HCT116 (cell line): ENCODE data around the gene PHYKPL. TPM values are rescaled to one million over a fixed set of nuclear protein-coding genes. Genes with fewer than 3 reads are reported as not detected.

Experiments
- ATAC-seq: fragments of 200-7000 bp; cut with Tn5 transposase; 2 replicates; pipeline ENCODE4 v1.9.1; 2020; ENCODE audit warnings: mild to moderate bottlenecking, moderate library complexity
- BruUV-seq: library from RNA; stranded (reverse); fragments of 400-500 nt; replicated peaks from 2 replicates; lab custom pipeline; 2021; lab: Mats Ljungman, UMichigan
- CTCF ChIA-PET: fragments of 300-600 bp; sonication (Branson Sonifier 250); formaldehyde crosslinking; loops from one replicate; lab custom pipeline; 2021; ENCODE audit warnings: antibody characterized with exemption; lab: Charles Lee
- POLR2A ChIA-PET: fragments of 300-600, 350-600 bp; sonication (Branson Sonifier 250); formaldehyde crosslinking; loops from one replicate; lab custom pipeline; 2021; ENCODE audit warnings: antibody characterized with exemption; lab: Charles Lee
- RAD21 ChIA-PET, 2 experiments: fragments of 300-600 bp; sonication (Branson Sonifier 250); formaldehyde crosslinking; loops; one replicate each; lab custom pipeline; 2023; ENCODE audit warnings: low total read pairs in 2 of 2; ENCODE audit not compliant: uncharacterized antibody in 2 of 2, unreplicated experiment in 2 of 2, low non-redundant PET in 1 of 2; lab: Charles Lee
- DNase-seq: peaks from one replicate; pipeline ENCODE4 v3.0.0-alpha.2; 2010; ENCODE audit warnings: low read depth, low spot score
- H2AFZ ChIP-seq: fragments of 200-600 bp; shearing (Covaris generic), sonication (generic); 2 replicates; pipeline ENCODE4 v1.6.1; 2017; ENCODE audit warnings: low read depth, mixed run types, mixed read lengths, antibody characterized with exemption, low read length; ENCODE audit not compliant: poor library complexity, severe bottlenecking
- H3K27ac ChIP-seq: 2 replicates; pipeline ENCODE4 v1.5.1; 2012; ENCODE audit warnings: low read depth, low read length
- H3K27me3 ChIP-seq: fragments of 200-600 bp; sonication (generic); 2 replicates; pipeline ENCODE4 v1.6.1; 2016; ENCODE audit warnings: mixed run types, low read length, mixed read lengths; ENCODE audit not compliant: insufficient read depth
- H3K36me3 ChIP-seq, 2 experiments: fragments of 200-500 bp in 1 of 2; fragments of 200-600 bp in 1 of 2; sonication (Bioruptor generic) in 1 of 2; sonication (generic) in 1 of 2; 2 replicates each; pipeline versions ENCODE4 v1.5.1 to v1.6.1; 2014 to 2016; ENCODE audit warnings: low read length in 2 of 2, inconsistent platforms in 1 of 2, mixed read lengths in 1 of 2, mixed run types in 1 of 2; ENCODE audit not compliant: insufficient read depth in 2 of 2, control insufficient read depth in 1 of 2
- H3K4me1 ChIP-seq, 2 experiments: fragments of 200-600 bp in 1 of 2; sonication (generic) in 1 of 2; 2 replicates each; pipeline versions ENCODE4 v1.5.1 to v1.6.1; 2012 to 2017; ENCODE audit warnings: low read length in 2 of 2, inconsistent platforms in 1 of 2, mild to moderate bottlenecking in 1 of 2, mixed read lengths in 1 of 2, mixed run types in 1 of 2, moderate library complexity in 1 of 2; ENCODE audit not compliant: insufficient read depth in 2 of 2, control insufficient read depth in 1 of 2
- H3K4me2 ChIP-seq: fragments of 200-600 bp; sonication (generic); 2 replicates; pipeline ENCODE4 v1.6.1; 2017; ENCODE audit warnings: mixed run types, low read length, mixed read lengths
- H3K4me3 ChIP-seq, 2 experiments: fragments of 200-600 bp in 1 of 2; sonication (generic) in 1 of 2; replicated peaks in 1 of 2; 2 replicates each; pipeline ENCODE4 v1.5.1; 2011 to 2016; ENCODE audit warnings: low read length in 2 of 2, control low read depth in 1 of 2, low read depth in 1 of 2, mild to moderate bottlenecking in 1 of 2, mixed read lengths in 1 of 2, mixed run types in 1 of 2
- H3K79me2 ChIP-seq: fragments of 200-600 bp; sonication (generic); 2 replicates; pipeline ENCODE4 v1.6.1; 2017; ENCODE audit warnings: mild to moderate bottlenecking, mixed run types, low read length, moderate library complexity, mixed read lengths; ENCODE audit not compliant: insufficient read depth
- H3K9ac ChIP-seq: fragments of 200-600 bp; sonication (generic); 2 replicates; pipeline ENCODE4 v1.6.1; 2016; ENCODE audit warnings: low read length, mixed read lengths
- H3K9me2 ChIP-seq: fragments of 200-600 bp; sonication (generic), shearing (Covaris generic); 2 replicates; pipeline ENCODE4 v1.6.1; 2017; ENCODE audit warnings: mixed run types, mild to moderate bottlenecking, moderate library complexity; ENCODE audit not compliant: insufficient read depth
- H3K9me3 ChIP-seq, 2 experiments: fragments of 200-500 bp in 1 of 2; fragments of 200-600 bp in 1 of 2; sonication (Bioruptor generic) in 1 of 2; sonication (generic) in 1 of 2; 2 replicates each; pipeline ENCODE4 v1.6.1; 2014 to 2017; ENCODE audit warnings: low read length in 2 of 2, mixed read lengths in 2 of 2, inconsistent platforms in 1 of 2, low read depth in 1 of 2, mild to moderate bottlenecking in 1 of 2, mixed run types in 1 of 2, moderate library complexity in 1 of 2; ENCODE audit not compliant: control insufficient read depth in 1 of 2, insufficient read depth in 1 of 2
- H4K20me1 ChIP-seq: fragments of 200-600 bp; sonication (generic), shearing (Covaris generic); 2 replicates; pipeline ENCODE4 v1.6.1; 2017; ENCODE audit warnings: mixed run types, mild to moderate bottlenecking, moderate library complexity; ENCODE audit not compliant: insufficient read depth
- CBX3 ChIP-seq: IDR thresholded peaks from 2 replicates; pipeline ENCODE4 v1.6.1; 2012; ENCODE audit warnings: low read depth
- CEBPB ChIP-seq: IDR thresholded peaks from 2 replicates; pipeline ENCODE4 v1.6.1; 2012; ENCODE audit warnings: low read depth
- CTCF ChIP-seq, 3 experiments: fragments of 200-600 bp in 1 of 3; sonication (generic) in 1 of 3; IDR thresholded peaks in 2 of 3; conservative IDR thresholded peaks in 1 of 3; 2 replicates each; pipeline ENCODE4 v1.5.1; 2012 to 2017; ENCODE audit warnings: low read depth in 2 of 3, low read length in 2 of 3, antibody characterized with exemption in 1 of 3, borderline replicate concordance in 1 of 3, control low read depth in 1 of 3, mild to moderate bottlenecking in 1 of 3, mixed read lengths in 1 of 3, mixed run types in 1 of 3, moderate library complexity in 1 of 3; ENCODE audit not compliant: insufficient read depth in 1 of 3
- EGR1 ChIP-seq: IDR thresholded peaks from 2 replicates; pipeline ENCODE4 v1.6.1; 2012; ENCODE audit warnings: low read depth
- POLR2A ChIP-seq: IDR thresholded peaks from 2 replicates; pipeline ENCODE4 v1.7.0; 2011; ENCODE audit warnings: borderline replicate concordance; ENCODE audit not compliant: insufficient read depth, insufficient read length; ENCODE audit errors: extremely low read depth
- POLR2AphosphoS5 ChIP-seq: IDR thresholded peaks from 2 replicates; pipeline ENCODE4 v1.6.1; 2011; ENCODE audit warnings: mild to moderate bottlenecking, low read depth, low read length, moderate library complexity
- RAD21 ChIP-seq: IDR thresholded peaks from 2 replicates; pipeline ENCODE4 v1.6.1; 2012; ENCODE audit warnings: low read depth, mild to moderate bottlenecking
- YY1 ChIP-seq: IDR thresholded peaks from 2 replicates; pipeline ENCODE4 v1.6.1; 2011; ENCODE audit warnings: low read length, low read depth, moderate library complexity, mild to moderate bottlenecking; ENCODE audit not compliant: insufficient replicate concordance; ENCODE audit errors: extremely low read depth
- ZFX ChIP-seq: fragments of 450-650 bp; IDR thresholded peaks from 2 replicates; pipeline ENCODE4 v1.6.1; 2017
- ZNF274 ChIP-seq: fragments of 200-500 bp; sonication (Bioruptor generic); IDR thresholded peaks from 2 replicates; pipeline ENCODE4 v1.6.1; 2014; ENCODE audit warnings: mild to moderate bottlenecking, low read depth, low read length, inconsistent platforms
- intact Hi-C: fragments of 100-400 bp; cut with micrococcal nuclease; formaldehyde crosslinking; loops from 2 replicates; pipeline ENCODE4 v1.10.0; 2022
- total RNA-seq: library from RNA; stranded (reverse); gene quantifications from one replicate; pipeline ENCODE4 v1.2.1, GENCODE V29; 2021; ENCODE audit not compliant: unreplicated experiment

PHYKPL gene
- total RNA-seq, 1 experiment from 2014 or later, result 57.8 TPM

GRCh38 chr5:178207917-178208280, 24.7 kb downstream of the PHYKPL start (continued):
- TF ChIP-seq POLR2A, result no peak
- TF ChIP-seq CEBPB, result no peak
- TF ChIP-seq ZFX, result no peak
- TF ChIP-seq ZNF274, result no peak
- TF ChIP-seq CTCF (IDR thresholded peaks at IDR 0.05 in 2 of 3, conservative IDR thresholded peaks at IDR 0.05 in 1 of 3; ENCODE audit: borderline replicate concordance in 1 of 3, insufficient read depth in 1 of 3, low read depth in 2 of 3, low read length in 2 of 3), result no peak
- TF ChIP-seq CBX3, result no peak

GRCh38 chr5:178207183-178207916, 25.3 kb downstream of the PHYKPL start:
- ChIA-PET CTCF (interaction anchor here (2.4 kb wide), 1 partner anchor 10 kb away, joined by 6 read pairs; no protein-coding TSS in a partner anchor), RAD21 (no interaction called here), POLR2A (interaction anchor here (1.2 kb wide), 1 partner anchor 10 kb away, joined by 3 read pairs; no protein-coding TSS in a partner anchor)
- Histone ChIP-seq H3K9me3 (no peaks in the 10 kb centered on the region), H3K27ac (peak overlapping the region; percentile 97; the same call in 1 of the 2 replicates), H3K4me3 (no peak overlapping the region), H3K9me2 (no peaks in the 10 kb centered on the region), H3K27me3 (no peaks in the 10 kb centered on the region), H4K20me1 (peaks cover 57% of the 10 kb centered on the region), H3K9ac (no peak overlapping the region), H3K4me1 (peaks cover 13 to 39% of the 10 kb centered on the region in 2 experiments), H3K4me2 (peak overlapping the region; percentile 94), H3K79me2 (peaks cover 82% of the 10 kb centered on the region), H3K36me3 (peaks cover 53 to 71% of the 10 kb centered on the region in 2 experiments), H2AFZ (no peak overlapping the region)
- DNase-seq (no peak), ATAC-seq (no peak)
- TF ChIP-seq POLR2AphosphoS5, result peak; percentile 17; the same call in 1 of the 2 replicates
- no peak for TF ChIP-seq EGR1
- TF ChIP-seq YY1, result no peak
- no peak for TF ChIP-seq RAD21
- BruUV-seq, result no TSS peak
- intact Hi-C loops, result no loop called here
